AG04450 (cell line): Measurements from ENCODE around the gene DEFB131A. TPM values are rescaled to one million over a fixed set of nuclear protein-coding genes. Genes with fewer than 3 reads are reported as not detected.
"Not testable (repeated sequence)": the region's sequence is repeated elsewhere in the genome, so short reads cannot be mapped to it uniquely, and the experiment has no call there.

Source experiments
- CTCF ChIA-PET: fragments of 300-600, 350-600 bp; formaldehyde crosslinking; extraction: SDS; loops from one replicate; lab custom pipeline; 2022; ENCODE audit warnings: antibody characterized with exemption, inconsistent platforms; lab: Charles Lee
- POLR2A ChIA-PET: fragments of 350-600 bp; formaldehyde crosslinking; extraction: SDS; loops from one replicate; lab custom pipeline; 2021; ENCODE audit warnings: antibody characterized with exemption, inconsistent platforms; lab: Yijun Ruan, JAX
- DNase-seq: peaks from one replicate; pipeline ENCODE4 v3.0.0-alpha.2; 2011; ENCODE audit warnings: low read depth, low spot score
- H3K27ac ChIP-seq: one replicate; pipeline ENCODE4 v1.5.1; 2012; ENCODE audit warnings: low read depth, low read length, control low read depth
- H3K27me3 ChIP-seq: one replicate; pipeline ENCODE4 v1.6.0; 2012; ENCODE audit warnings: low read length; ENCODE audit not compliant: control insufficient read depth, insufficient read depth
- H3K4me3 ChIP-seq: 2 replicates; pipeline ENCODE4 v1.5.1; 2011; ENCODE audit warnings: mild to moderate bottlenecking, low read depth, low read length, control low read depth
- H3K9me3 ChIP-seq: 2 replicates; pipeline ENCODE4 v1.5.1; 2012; ENCODE audit warnings: low read length; ENCODE audit not compliant: control insufficient read depth, insufficient read depth
- polyA plus RNA-seq: library from polyadenylated mRNA; depleted of rRNA; stranded (reverse); fragments of >200 nt; gene quantifications from 2 replicates; pipeline ENCODE4 v1.2.3, GENCODE V29; 2011

The DEFB131A gene
- polyA plus RNA-seq, 1 experiment: not detected

DNA sequence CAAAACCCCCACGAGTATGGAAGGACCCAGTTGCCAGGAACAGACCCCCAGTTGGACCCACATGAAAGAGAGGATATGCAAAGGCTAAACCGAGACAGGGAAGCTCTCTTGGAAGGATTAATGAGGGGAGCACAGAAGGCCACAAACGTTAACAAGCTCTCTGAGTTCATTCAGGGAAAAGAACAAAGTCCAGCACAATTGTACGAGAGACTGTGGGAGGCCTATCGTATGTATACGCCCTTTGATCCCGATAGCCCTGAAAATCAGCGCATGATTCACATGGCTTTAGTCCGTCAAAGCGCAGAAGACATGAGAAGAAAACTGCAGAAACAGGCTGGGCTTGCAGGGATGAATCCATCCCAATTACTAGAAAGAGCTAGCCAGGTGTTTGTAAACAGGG, 8.0 kb downstream of the DEFB131A start:
- DNase-seq, H3K27me3 ChIP-seq, POLR2A ChIA-PET, H3K9me3 ChIP-seq, H3K27ac ChIP-seq, CTCF ChIA-PET, H3K4me3 ChIP-seq: not testable (repeated sequence)

DNA sequence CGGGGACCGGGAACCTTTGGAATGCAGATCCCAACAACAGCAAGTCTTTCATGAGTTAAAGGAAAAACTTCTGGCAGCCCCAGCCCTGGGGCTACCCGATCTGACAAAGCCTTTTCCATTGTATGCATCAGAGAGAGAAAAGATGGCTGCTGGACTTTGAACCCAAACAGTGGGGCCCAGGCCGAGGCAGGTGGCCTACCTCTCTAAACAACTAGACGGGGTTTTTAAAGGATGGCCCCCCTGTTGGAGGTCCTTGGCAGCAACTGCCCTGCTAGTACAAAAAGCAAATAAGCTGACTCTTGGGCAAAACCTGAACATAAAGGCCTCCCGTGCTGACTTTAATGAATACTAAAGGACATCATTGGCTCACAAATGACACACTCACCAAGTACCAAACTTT, 10.1 kb downstream of the DEFB131A start:
- H3K4me3 ChIP-seq, DNase-seq, CTCF ChIA-PET, H3K27ac ChIP-seq, H3K27me3 ChIP-seq, POLR2A ChIA-PET, H3K9me3 ChIP-seq: not testable (repeated sequence)

DNA sequence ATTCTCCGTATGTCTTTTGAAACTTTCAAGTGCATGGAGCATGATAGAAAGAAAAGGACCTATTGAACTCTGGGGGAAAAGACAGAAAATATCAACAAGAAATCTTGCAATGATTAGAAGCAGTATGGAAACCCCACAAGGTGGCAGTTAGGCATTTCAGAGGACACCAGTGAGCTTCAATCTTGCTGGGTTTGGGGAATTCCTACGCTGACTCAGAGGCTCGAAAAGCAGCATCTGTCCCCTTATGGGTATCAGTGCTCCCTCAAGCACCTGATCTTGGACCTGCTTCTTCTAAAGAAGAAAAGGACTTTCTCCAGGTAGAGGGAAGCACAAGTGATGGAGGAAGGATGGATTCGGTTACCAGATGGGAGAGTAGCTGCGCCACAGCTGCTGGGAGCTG, 10.8 kb downstream of the DEFB131A start:
- H3K27ac ChIP-seq, H3K9me3 ChIP-seq, POLR2A ChIA-PET, CTCF ChIA-PET, H3K4me3 ChIP-seq, H3K27me3 ChIP-seq, DNase-seq: not testable (repeated sequence)

DNA sequence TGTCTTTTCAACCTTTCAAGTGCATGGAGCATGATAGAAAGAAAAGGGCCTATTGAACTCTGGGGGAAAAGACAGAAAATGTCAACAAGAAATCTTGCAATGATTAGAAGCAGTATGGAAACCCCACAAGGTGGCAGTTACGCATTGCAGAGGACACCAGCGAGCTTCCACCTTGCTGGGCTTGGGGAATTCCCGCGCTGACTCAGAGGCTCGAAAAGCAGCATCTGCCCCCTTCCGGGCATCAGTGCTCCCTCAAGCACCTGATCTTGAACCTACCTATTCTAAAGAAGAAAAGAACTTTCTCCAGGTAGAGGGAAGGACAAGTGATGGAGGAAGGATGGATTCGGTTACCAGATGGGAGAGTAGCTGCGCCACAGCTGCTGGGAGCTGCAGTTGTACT, 35.3 kb downstream of the DEFB131A start:
- POLR2A ChIA-PET, DNase-seq, H3K27ac ChIP-seq, H3K4me3 ChIP-seq, H3K27me3 ChIP-seq, CTCF ChIA-PET: not testable (repeated sequence)
- peaks cover 11% of the 10 kb centered on the region for H3K9me3 ChIP-seq

GRCh38 chr4:9480066-9480465, 35.9 kb downstream of the DEFB131A start:
- H3K9me3 ChIP-seq, H3K4me3 ChIP-seq, CTCF ChIA-PET, POLR2A ChIA-PET, H3K27me3 ChIP-seq, DNase-seq, H3K27ac ChIP-seq: not testable (repeated sequence)

DNA sequence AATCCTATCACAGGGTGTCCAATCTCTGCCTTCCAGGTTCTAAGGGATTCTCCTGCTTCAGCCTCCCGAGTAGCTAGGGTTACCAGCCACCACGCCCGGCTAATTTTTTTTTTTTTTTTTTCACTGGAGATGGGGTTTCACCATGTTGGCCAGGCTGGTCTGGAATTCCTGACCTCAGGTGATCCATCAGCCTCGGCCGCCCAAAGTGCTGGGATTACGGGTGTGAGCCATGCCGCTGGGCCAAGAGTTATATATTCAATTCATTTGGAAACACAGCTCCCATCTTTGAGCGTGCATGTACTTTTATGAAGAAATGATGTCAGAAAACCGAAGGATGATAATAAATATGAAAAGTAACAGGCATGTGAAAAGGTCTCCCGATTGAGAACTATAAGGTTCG, 38.7 kb downstream of the DEFB131A start:
- POLR2A ChIA-PET, DNase-seq, H3K9me3 ChIP-seq, H3K27me3 ChIP-seq, CTCF ChIA-PET, H3K27ac ChIP-seq, H3K4me3 ChIP-seq: not testable (repeated sequence)

- POLR2A ChIA-PET, DNase-seq, H3K27ac ChIP-seq, H3K27me3 ChIP-seq, H3K9me3 ChIP-seq, H3K4me3 ChIP-seq, CTCF ChIA-PET: not testable (repeated sequence)
These were observed 39.5 kb downstream of the DEFB131A start for GRCh38 chr4:9483682-9484081.

GRCh38 chr4:9486880-9487279, 42.7 kb downstream of the DEFB131A start:
- POLR2A ChIA-PET, CTCF ChIA-PET, H3K27me3 ChIP-seq: not testable (repeated sequence)

DNA sequence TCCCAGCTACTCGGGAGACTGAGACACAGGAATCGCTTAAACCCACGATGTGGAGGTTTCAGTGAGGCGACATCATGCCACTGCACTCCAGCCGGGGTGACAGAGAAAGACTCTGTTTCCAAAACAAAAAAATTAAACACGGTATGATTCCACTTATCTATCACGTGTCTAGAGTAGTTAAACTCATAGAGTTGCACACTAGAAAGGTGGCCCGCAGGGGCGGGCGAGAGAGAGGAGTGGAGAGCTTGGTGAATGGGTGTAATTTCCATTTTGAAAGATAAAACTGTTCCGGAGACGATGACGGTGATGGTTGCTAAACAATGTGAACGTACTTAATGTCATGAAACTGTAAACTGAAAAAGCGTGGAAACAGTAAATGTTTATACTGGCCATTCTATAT, 44.6 kb downstream of the DEFB131A start:
- DNase-seq, H3K27me3 ChIP-seq, H3K4me3 ChIP-seq, CTCF ChIA-PET, POLR2A ChIA-PET, H3K27ac ChIP-seq: not testable (repeated sequence)
- peaks cover 22% of the 10 kb centered on the region for H3K9me3 ChIP-seq

More at GRCh38 chr4:9486880-9487279, 42.7 kb downstream of the DEFB131A start:
- H3K27ac ChIP-seq, H3K4me3 ChIP-seq, DNase-seq: not testable (repeated sequence)
- H3K9me3 ChIP-seq: peaks cover 15% of the 10 kb centered on the region; the same call in 1 of the 2 replicates

GRCh38 chr4:9490496-9490895, 46.3 kb downstream of the DEFB131A start:
- H3K9me3 ChIP-seq: peaks cover 29% of the 10 kb centered on the region
- POLR2A ChIA-PET, H3K27me3 ChIP-seq, H3K4me3 ChIP-seq, CTCF ChIA-PET, H3K27ac ChIP-seq, DNase-seq: not testable (repeated sequence)

- DNase-seq, CTCF ChIA-PET, H3K4me3 ChIP-seq, H3K27ac ChIP-seq, POLR2A ChIA-PET, H3K27me3 ChIP-seq: not testable (repeated sequence)
- H3K9me3 ChIP-seq: peaks cover 30% of the 10 kb centered on the region
These were observed 46.8 kb downstream of the DEFB131A start for GRCh38 chr4:9490986-9491385.

GRCh38 chr4:9493589-9493988, 49.4 kb downstream of the DEFB131A start:
- H3K9me3 ChIP-seq: peaks cover 40% of the 10 kb centered on the region
- POLR2A ChIA-PET, H3K27me3 ChIP-seq, DNase-seq, H3K4me3 ChIP-seq, CTCF ChIA-PET, H3K27ac ChIP-seq: not testable (repeated sequence)
